ENCODE data around the gene ADM5. TPM values are rescaled to one million over a fixed set of nuclear protein-coding genes. Genes with fewer than 3 reads are reported as not detected.

Gene ADM5
- polyA plus RNA-seq, 3 donors: 1.2 TPM; not detected in 2

DNA sequence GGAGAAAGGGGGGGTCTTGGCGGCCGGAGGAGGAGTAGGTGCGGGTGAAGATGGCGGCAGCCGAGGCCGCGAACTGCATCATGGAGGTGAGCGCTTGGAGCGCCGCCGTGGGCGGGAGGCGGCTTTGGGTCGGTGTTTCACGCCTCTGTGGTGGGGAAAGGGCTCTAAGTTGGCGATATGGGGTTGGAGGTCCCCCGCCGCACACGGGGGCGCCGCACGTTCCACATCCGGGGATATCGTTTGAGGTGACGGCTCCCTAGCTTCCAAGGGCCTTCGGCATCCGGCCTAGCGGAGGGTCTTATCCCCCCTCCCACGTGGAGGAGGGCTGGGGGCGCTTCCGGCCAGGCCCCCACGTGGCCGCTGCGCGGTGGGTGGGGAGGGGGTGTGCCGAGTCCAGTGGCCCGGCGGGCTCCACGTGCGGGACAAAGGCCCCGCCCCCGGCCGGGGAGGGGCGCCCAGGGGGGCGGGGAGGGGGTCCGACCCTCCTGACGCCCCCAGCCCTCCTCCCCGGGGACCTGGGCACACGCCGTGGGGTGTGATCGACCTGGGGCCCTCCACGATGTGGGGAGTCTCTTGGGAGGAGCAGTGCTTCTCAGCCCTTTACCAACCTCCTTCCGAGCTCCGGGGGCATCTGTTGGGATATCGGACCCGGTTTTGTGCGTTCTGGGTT, 12.0 kb upstream of the ADM5 start, which contains the start of gene PRMT1:
PRMT1 (plus strand) TSS at position 41 of the 670 bp plus-strand sequence; CDS start at position 51, 10 bp downstream.
- Histone ChIP-seq H4K20me1 (ENCODE audit: insufficient read depth, low read length) (peaks cover 25% of the 10 kb centered on the region), H3K27ac (ENCODE audit: low read depth in 1 of 2, low read length in 2 of 2) (peak within 1 kb of the TSS; percentile 91 to 98), H2AFZ (ENCODE audit: insufficient read depth, low read depth, low read length, poor library complexity, severe bottlenecking) (peak within 1 kb of the TSS; percentile 79), H3K4me1 (ENCODE audit: control insufficient read depth in 1 of 2, insufficient read depth in 2 of 2, low read length in 2 of 2) (peaks cover 24 to 38% of the 10 kb centered on the region in 2 donors), H3K9me3 (replicated peaks in 1 of 2; ENCODE audit: control insufficient read depth in 1 of 2, insufficient read depth in 1 of 2, low read length in 2 of 2) (no peaks in the 10 kb centered on the region), H3K4me3 (replicated peaks in 1 of 3; ENCODE audit: low read depth in 2 of 3, low read length in 3 of 3) (peak within 1 kb of the TSS; percentile 92 to 98 (median 93)), H3K9ac (ENCODE audit: insufficient read depth, low read length, poor library complexity, severe bottlenecking) (peak within 1 kb of the TSS; percentile 84), H3K36me3 (replicated peaks in 1 of 2; ENCODE audit: control insufficient read depth in 1 of 2, insufficient read depth in 2 of 2, low read length in 2 of 2) (peaks cover 7 to 8% of the 10 kb centered on the region in 2 donors), H3K79me2 (ENCODE audit: insufficient read depth, low read length) (peaks cover 37% of the 10 kb centered on the region), H3K4me2 (replicated peaks; ENCODE audit: extremely low read depth, low read length, poor library complexity, severe bottlenecking) (peak within 1 kb of the TSS; percentile 100), H3K27me3 (ENCODE audit: control insufficient read depth in 2 of 2, insufficient read depth in 2 of 2, low read length in 2 of 2) (no peaks in the 10 kb centered on the region)
- Mint-ChIP-seq H3K27me3 (ENCODE audit: low read depth in 3 of 3) (peaks cover 0 to 5% (median 0%) of the 10 kb centered on the region in 3 donors), H3K36me3 (peaks cover 13 to 17% of the 10 kb centered on the region in 2 donors), H3K4me3 (peak within 1 kb of the TSS; percentile 96), H3K9me3 (peaks cover 0 to 2% (median 0%) of the 10 kb centered on the region in 7 donors), H3K4me1 (peaks cover 19% of the 10 kb centered on the region), H3K27ac (peak within 1 kb of the TSS; percentile 98 to 100 (median 100))
- WGBS (ENCODE audit: insufficient coverage): 0% methylated on average over 27 of the region's 57 CpGs
- TF ChIP-seq, protein P1, sequence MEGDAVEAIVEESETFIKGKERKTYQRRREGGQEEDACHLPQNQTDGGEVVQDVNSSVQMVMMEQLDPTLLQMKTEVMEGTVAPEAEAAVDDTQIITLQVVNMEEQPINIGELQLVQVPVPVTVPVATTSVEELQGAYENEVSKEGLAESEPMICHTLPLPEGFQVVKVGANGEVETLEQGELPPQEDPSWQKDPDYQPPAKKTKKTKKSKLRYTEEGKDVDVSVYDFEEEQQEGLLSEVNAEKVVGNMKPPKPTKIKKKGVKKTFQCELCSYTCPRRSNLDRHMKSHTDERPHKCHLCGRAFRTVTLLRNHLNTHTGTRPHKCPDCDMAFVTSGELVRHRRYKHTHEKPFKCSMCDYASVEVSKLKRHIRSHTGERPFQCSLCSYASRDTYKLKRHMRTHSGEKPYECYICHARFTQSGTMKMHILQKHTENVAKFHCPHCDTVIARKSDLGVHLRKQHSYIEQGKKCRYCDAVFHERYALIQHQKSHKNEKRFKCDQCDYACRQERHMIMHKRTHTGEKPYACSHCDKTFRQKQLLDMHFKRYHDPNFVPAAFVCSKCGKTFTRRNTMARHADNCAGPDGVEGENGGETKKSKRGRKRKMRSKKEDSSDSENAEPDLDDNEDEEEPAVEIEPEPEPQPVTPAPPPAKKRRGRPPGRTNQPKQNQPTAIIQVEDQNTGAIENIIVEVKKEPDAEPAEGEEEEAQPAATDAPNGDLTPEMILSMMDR (IDR thresholded peaks at IDR 0.05): no peak
- intact Hi-C loops (cut with micrococcal nuclease): loop anchor here (2.0 to 10.0 kb wide), 7 partner anchors 35 to 205 kb away; partner anchors contain the start of genes PRR12 (in 2 of the 2), RPS11 (in 2 of the 2), SCAF1 (in 2 of the 2) and AKT1S1 (in 1 of the 2)
- no peak for DNase-seq

DNA sequence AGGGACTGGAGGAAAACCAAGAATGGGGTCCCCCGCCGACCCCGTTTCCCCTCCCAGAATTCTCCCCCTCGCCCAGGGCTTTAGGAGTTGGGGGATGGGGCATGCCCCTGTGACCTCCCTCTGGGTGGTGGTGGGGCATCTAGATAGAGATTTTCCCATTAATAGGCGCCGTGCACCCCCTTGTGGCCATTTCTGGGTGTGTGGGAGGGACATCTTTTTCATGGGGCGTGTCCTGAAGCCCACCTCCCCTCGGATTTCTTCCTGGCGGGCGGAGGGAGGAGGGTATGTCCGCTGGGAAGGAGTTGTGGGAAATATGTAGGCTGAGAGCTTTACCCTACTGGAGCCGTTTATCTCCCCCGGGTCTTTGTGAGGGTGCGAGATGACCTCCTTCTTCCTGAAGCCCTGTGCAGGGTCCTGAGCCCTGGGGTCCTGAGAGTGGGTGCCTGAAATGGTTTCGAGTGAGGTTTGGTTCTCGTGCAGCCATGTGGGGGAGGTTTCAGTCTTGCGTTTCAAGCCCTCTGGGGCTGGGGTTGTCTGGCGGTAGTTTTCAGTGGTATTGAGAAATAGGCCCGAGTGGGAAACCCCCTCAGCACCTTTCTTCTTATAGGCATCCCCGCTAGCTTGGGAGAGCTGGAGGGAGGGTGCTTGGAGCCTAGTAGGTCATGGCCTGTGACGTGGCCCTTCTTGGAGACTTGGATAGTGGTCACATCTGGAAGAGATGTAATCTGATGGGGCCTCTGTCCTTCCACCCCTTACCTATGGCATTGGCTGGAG, 11.3 kb upstream of the ADM5 start:
- H3K4me3 ChIP-seq (replicated peaks in 1 of 3; ENCODE audit: low read depth in 2 of 3, low read length in 3 of 3): peak overlapping the region; percentile 92 to 98 (median 93)
- peak overlapping the region; percentile 84 for H3K9ac ChIP-seq (ENCODE audit: insufficient read depth, low read length, poor library complexity, severe bottlenecking)
- peak overlapping the region; percentile 79 for H2AFZ ChIP-seq (ENCODE audit: insufficient read depth, low read depth, low read length, poor library complexity, severe bottlenecking)
- peaks cover 25% of the 10 kb centered on the region for H4K20me1 ChIP-seq (ENCODE audit: insufficient read depth, low read length)
- Mint-ChIP-seq H3K4me1 (peaks cover 18% of the 10 kb centered on the region), H3K4me3 (peak overlapping the region; percentile 96), H3K27me3 (ENCODE audit: low read depth in 3 of 3) (peaks cover 0 to 5% (median 0%) of the 10 kb centered on the region in 3 donors), H3K9me3 (peaks cover 0 to 2% (median 0%) of the 10 kb centered on the region in 7 donors), H3K36me3 (peaks cover 17 to 24% of the 10 kb centered on the region in 2 donors), H3K27ac (peak overlapping the region; percentile 84 to 99 (median 93))
- peaks cover 10 to 14% of the 10 kb centered on the region in 2 donors for H3K36me3 ChIP-seq (replicated peaks in 1 of 2; ENCODE audit: control insufficient read depth in 1 of 2, insufficient read depth in 2 of 2, low read length in 2 of 2)
- H3K27me3 ChIP-seq (ENCODE audit: control insufficient read depth in 2 of 2, insufficient read depth in 2 of 2, low read length in 2 of 2): no peaks in the 10 kb centered on the region
- intact Hi-C loops (cut with micrococcal nuclease): loop anchor here (2.0 to 10.0 kb wide), 7 partner anchors 35 to 206 kb away; partner anchors contain the start of genes PRR12 (in 2 of the 2), RPS11 (in 2 of the 2), SCAF1 (in 2 of the 2) and AKT1S1 (in 1 of the 2)
- TF ChIP-seq, protein P1 (IDR thresholded peaks at IDR 0.05): peak; percentile 93
- DNase-seq: peak; percentile 62 to 89 (median 64)
- no peaks in the 10 kb centered on the region for H3K9me3 ChIP-seq (replicated peaks in 1 of 2; ENCODE audit: control insufficient read depth in 1 of 2, insufficient read depth in 1 of 2, low read length in 2 of 2)
- H3K79me2 ChIP-seq (ENCODE audit: insufficient read depth, low read length): peaks cover 37% of the 10 kb centered on the region
- 6% methylated on average over 9 of the region's 21 CpGs for WGBS (ENCODE audit: insufficient coverage)
- peaks cover 24 to 38% of the 10 kb centered on the region in 2 donors for H3K4me1 ChIP-seq (ENCODE audit: control insufficient read depth in 1 of 2, insufficient read depth in 2 of 2, low read length in 2 of 2)
- peak overlapping the region; percentile 88 to 91 for H3K27ac ChIP-seq (ENCODE audit: low read depth in 1 of 2, low read length in 2 of 2)
- peak overlapping the region; percentile 100 for H3K4me2 ChIP-seq (replicated peaks; ENCODE audit: extremely low read depth, low read length, poor library complexity, severe bottlenecking)

Measured in CD14-positive monocyte (primary cell).